ENCODE data around the gene ZNF394. TPM values are rescaled to one million over a fixed set of nuclear protein-coding genes. Genes with fewer than 3 reads are reported as not detected.
A peak's percentile ranks its signal among the peaks of the same experiment; 100 is the strongest.

ZNF394 gene
- total and polyA plus RNA-seq, 9 of the 15 experiments (the other 6 are each of a cell fraction or from before 2014, with no cell fraction given) = 2.9 to 32.2 (median 24.2) TPM

DNA sequence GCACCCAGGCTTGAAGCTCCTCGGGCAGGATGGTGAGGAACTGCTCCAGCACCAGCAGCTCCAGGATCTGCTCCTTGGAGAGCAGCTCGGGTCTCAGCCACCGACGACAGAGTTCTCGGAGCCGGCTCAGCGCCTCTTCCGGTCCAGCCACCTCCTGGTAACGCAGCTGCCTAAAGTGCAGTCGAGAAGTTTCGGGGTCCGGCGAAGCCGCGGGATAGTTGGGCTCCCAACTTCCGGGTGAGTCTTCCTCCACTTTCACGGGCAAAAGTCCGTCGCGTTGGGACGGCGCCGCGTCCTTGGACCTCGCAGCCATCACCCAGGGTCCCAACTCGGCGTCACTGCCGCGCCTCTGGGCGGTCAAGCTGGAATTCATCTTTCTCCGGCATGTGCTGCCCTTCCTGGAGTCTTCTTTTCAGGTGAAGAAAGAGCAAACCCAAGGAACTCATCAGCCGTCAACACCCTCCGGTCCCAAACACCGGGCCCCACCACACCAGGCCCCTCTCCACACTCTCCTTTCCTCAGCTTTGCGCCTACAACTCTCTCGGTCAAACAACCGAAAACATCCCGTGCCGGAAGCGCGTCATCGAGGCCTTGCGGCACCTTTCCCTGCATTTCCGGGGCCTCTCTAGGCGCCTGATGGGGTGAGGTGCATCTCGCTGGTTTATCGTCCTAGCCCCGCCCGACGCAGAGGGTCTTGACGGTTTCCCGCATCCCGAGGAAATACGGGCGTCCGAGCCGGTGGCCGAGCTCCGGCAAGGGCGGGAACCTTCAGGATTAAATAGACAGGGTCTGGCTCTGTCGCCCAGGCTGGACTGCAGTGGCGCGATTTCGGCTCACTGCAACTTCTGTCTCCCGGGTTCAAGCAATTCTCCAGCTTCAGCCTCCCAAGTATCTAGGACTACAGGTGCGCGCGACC is at the start of gene ZNF394 (continued):
- peak in 1 of 2 experiments; percentile 96; a peak in 2 of 4 replicates for TF ChIP-seq KDM4B (IDR thresholded peaks at IDR 0.05; ENCODE audit: borderline replicate concordance in 2 of 2, low read depth in 1 of 2)
- TF ChIP-seq NFIX (CRISPR knock-in tag; IDR thresholded peaks at IDR 0.05; ENCODE audit: low read depth) = no peak
- no peak for TF ChIP-seq HNRNPK (IDR thresholded peaks at IDR 0.05; ENCODE audit: low read depth, low read length, poor library complexity, severe bottlenecking)
- TF ChIP-seq SP1 (CRISPR knock-in tag; IDR thresholded peaks at IDR 0.05) = peak; percentile 81
- TF ChIP-seq NR4A1 (CRISPR knock-in tag; IDR thresholded peaks at IDR 0.05) = no peak
- TF ChIP-seq NR4A1 (tag; IDR thresholded peaks at IDR 0.05) = no peak
- peak; percentile 96 for TF ChIP-seq POLR2B (IDR thresholded peaks at IDR 0.05; ENCODE audit: low read depth, partially characterized antibody)
- TF ChIP-seq POU5F1 (IDR thresholded peaks at IDR 0.05; ENCODE audit: borderline replicate concordance, low read depth, low read length, partially characterized antibody) = peak; percentile 55
- no peak for TF ChIP-seq ZNF551 (CRISPR knock-in tag; IDR thresholded peaks at IDR 0.05)
- peak; percentile 71; the same call in 1 of the 2 replicates for TF ChIP-seq NR2C2 (CRISPR knock-in tag; IDR thresholded peaks at IDR 0.05)
- TF ChIP-seq NR2C2 (tag; IDR thresholded peaks at IDR 0.05) = peak; percentile 89
- peak; percentile 77 for TF ChIP-seq ZBTB7A (IDR thresholded peaks at IDR 0.05; ENCODE audit: borderline replicate concordance, control insufficient read depth, low read depth, low read length)
- TF ChIP-seq, protein P1, sequence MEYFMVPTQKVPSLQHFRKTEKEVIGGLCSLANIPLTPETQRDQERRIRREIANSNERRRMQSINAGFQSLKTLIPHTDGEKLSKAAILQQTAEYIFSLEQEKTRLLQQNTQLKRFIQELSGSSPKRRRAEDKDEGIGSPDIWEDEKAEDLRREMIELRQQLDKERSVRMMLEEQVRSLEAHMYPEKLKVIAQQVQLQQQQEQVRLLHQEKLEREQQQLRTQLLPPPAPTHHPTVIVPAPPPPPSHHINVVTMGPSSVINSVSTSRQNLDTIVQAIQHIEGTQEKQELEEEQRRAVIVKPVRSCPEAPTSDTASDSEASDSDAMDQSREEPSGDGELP (CRISPR knock-in tag; IDR thresholded peaks at IDR 0.05; ENCODE audit: borderline replicate concordance) = peak; percentile 87
- TF ChIP-seq GTF2A2 (tag; IDR thresholded peaks at IDR 0.05) = no peak
- no peak for TF ChIP-seq MAFF (IDR thresholded peaks at IDR 0.05; ENCODE audit: low read length)
- TF ChIP-seq ZNF263 (CRISPR knock-in tag; IDR thresholded peaks at IDR 0.05; ENCODE audit: borderline replicate concordance) = peak; percentile 68; the same call in 1 of the 2 replicates
- peak; percentile 20; the same call in 1 of the 2 replicates for TF ChIP-seq ZNF316 (IDR thresholded peaks at IDR 0.05)
- no peak for TF ChIP-seq ZNF124 (CRISPR knock-in tag; IDR thresholded peaks at IDR 0.05)
- no peak for TF ChIP-seq TCF15 (CRISPR knock-in tag; IDR thresholded peaks at IDR 0.05)
- TF ChIP-seq, protein P2, sequence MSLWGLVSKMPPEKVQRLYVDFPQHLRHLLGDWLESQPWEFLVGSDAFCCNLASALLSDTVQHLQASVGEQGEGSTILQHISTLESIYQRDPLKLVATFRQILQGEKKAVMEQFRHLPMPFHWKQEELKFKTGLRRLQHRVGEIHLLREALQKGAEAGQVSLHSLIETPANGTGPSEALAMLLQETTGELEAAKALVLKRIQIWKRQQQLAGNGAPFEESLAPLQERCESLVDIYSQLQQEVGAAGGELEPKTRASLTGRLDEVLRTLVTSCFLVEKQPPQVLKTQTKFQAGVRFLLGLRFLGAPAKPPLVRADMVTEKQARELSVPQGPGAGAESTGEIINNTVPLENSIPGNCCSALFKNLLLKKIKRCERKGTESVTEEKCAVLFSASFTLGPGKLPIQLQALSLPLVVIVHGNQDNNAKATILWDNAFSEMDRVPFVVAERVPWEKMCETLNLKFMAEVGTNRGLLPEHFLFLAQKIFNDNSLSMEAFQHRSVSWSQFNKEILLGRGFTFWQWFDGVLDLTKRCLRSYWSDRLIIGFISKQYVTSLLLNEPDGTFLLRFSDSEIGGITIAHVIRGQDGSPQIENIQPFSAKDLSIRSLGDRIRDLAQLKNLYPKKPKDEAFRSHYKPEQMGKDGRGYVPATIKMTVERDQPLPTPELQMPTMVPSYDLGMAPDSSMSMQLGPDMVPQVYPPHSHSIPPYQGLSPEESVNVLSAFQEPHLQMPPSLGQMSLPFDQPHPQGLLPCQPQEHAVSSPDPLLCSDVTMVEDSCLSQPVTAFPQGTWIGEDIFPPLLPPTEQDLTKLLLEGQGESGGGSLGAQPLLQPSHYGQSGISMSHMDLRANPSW (CRISPR knock-in tag; IDR thresholded peaks at IDR 0.05) = peak; percentile 95
- TF ChIP-seq ZNF384 (IDR thresholded peaks at IDR 0.05; ENCODE audit: low read depth, low read length) = no peak
- TF ChIP-seq DIDO1 (tag; IDR thresholded peaks at IDR 0.05; ENCODE audit: low read depth) = peak; percentile 92
- no peak for TF ChIP-seq KDM2B (CRISPR knock-in tag; IDR thresholded peaks at IDR 0.05)
- no peak for TF ChIP-seq ZNF699 (CRISPR knock-in tag; IDR thresholded peaks at IDR 0.05; ENCODE audit: insufficient replicate concordance)

Data from K562 (cell line).